Epithelial cell of proximal tubule (primary cell): ENCODE measurements around the gene SDK1. TPM values are rescaled to one million over a fixed set of nuclear protein-coding genes. Genes with fewer than 3 reads are reported as not detected.
"Not testable (repeated sequence)": the region's sequence is repeated elsewhere in the genome, so short reads cannot be mapped to it uniquely, and the experiment has no call there.

Experiments used
- DNase-seq: peaks from one replicate; pipeline ENCODE4 v3.0.0-alpha.2; 2011; ENCODE audit warnings: low read depth
- H3K4me3 ChIP-seq: 2 replicates; pipeline ENCODE4 v1.5.1; 2011; ENCODE audit warnings: low read depth, mild to moderate bottlenecking, low read length
- CTCF ChIP-seq: conservative IDR thresholded peaks from 2 replicates; pipeline ENCODE4 v1.5.1; 2012; ENCODE audit warnings: low read depth, mild to moderate bottlenecking, low read length
- total RNA-seq: library from RNA; depleted of rRNA; stranded (reverse); fragments of >200 nt; gene quantifications from 2 replicates; pipeline ENCODE4 v1.2.3, GENCODE V29; 2015

Gene SDK1
- total RNA-seq, 1 donor from 2014 or later = 0.75 TPM

GRCh38 chr7:4297165-4297917 is 996.3 kb downstream of the SDK1 start:
- no peak overlapping the region for H3K4me3 ChIP-seq
- no peak for TF ChIP-seq CTCF
- DNase-seq = no peak

DNA sequence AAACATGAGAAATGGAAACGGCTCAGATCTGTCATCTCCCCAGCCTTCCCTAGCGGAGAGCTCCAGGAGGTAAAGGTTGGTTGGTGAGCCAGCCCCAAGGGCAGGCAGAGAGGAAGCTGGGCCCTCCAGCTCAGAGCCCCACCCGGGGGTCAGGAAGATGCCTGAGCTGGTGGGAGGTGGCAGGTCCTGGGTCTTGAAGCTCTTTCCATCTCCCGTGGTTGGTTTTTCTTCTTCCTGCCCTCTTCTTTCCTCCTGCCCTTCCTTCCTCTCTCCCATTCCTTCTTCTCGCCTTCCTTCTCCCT is 996.8 kb downstream of the SDK1 start:
- no peak overlapping the region for H3K4me3 ChIP-seq
- no peak for DNase-seq
- no peak for TF ChIP-seq CTCF

- no peak for DNase-seq
- no peak for TF ChIP-seq CTCF
- H3K4me3 ChIP-seq = no peak overlapping the region
These were observed 998.4 kb downstream of the SDK1 start for GRCh38 chr7:4299431-4299830.

DNA sequence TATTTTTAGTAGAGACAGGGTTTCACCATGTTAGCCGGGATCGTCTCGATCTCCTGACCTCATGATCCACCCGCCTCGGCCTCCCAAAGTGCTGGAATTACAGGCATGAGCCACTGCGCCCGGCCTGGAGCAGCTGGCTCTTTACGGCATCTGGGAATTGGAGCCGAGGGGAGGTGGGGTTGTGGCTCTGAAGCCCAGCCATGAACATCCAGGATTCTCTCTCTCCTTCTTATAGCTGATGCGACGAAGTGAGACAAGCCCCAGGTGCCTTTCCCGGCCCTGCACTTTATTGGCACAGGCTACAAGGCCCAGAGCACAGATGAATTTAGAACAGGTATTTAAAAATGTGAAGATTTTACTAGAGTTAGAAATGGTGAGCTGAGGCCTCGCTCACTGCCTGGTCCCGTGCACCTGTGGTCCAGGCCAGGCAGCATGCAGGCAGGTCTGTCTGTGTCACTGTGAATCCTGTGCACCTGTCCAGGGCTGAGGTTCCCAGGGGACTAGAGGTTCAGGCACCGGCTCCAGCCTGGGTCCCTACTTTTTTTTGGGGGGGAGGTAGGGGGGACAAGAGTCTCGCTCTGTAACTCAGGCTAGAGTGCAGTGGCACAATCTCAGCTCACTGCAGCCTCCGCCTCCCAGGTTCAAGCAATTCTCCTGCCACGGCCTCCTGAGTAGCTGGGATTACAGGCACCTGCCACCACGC is 1001.3 kb downstream of the SDK1 start:
- no peak for DNase-seq
- TF ChIP-seq CTCF = no peak

GRCh38 chr7:4307316-4308204 is 1006.5 kb downstream of the SDK1 start:
- no peak for TF ChIP-seq CTCF
- DNase-seq = no peak
- no peak overlapping the region for H3K4me3 ChIP-seq

More for the DNA sequence above, 1001.3 kb downstream of the SDK1 start:
- H3K4me3 ChIP-seq = no peak overlapping the region

GRCh38 chr7:4308205-4308590 is 1007.1 kb downstream of the SDK1 start:
- no peak for DNase-seq
- H3K4me3 ChIP-seq = no peak overlapping the region
- no peak for TF ChIP-seq CTCF

GRCh38 chr7:4313911-4314310 is 1012.9 kb downstream of the SDK1 start:
- DNase-seq, H3K4me3 ChIP-seq: not testable (repeated sequence)

DNA sequence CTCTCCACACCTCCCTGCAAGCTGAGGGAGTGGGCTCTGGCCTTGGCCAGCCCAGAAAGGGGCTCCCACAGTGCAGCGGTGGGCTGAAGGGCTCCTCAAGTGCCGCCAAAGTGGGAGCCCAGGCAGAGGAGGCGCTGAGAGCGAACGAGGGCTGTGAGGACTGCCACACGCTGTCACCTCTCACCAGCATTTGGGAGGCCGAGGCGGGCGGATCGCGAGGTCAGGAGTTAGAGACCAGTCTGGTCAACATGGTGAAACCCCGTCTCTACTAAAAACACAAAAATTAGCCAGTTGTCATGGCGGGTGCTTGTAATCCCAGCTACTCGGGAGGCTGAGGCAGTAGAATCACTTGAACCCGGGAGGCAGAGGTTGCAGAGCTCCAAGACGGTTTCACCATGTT is 1013.3 kb downstream of the SDK1 start:
- not testable (repeated sequence) for DNase-seq

More for the DNA sequence above, 1013.3 kb downstream of the SDK1 start:
- not testable (repeated sequence) for H3K4me3 ChIP-seq
